ENCODE results near the gene EMC10.

Gene EMC10

DNA sequence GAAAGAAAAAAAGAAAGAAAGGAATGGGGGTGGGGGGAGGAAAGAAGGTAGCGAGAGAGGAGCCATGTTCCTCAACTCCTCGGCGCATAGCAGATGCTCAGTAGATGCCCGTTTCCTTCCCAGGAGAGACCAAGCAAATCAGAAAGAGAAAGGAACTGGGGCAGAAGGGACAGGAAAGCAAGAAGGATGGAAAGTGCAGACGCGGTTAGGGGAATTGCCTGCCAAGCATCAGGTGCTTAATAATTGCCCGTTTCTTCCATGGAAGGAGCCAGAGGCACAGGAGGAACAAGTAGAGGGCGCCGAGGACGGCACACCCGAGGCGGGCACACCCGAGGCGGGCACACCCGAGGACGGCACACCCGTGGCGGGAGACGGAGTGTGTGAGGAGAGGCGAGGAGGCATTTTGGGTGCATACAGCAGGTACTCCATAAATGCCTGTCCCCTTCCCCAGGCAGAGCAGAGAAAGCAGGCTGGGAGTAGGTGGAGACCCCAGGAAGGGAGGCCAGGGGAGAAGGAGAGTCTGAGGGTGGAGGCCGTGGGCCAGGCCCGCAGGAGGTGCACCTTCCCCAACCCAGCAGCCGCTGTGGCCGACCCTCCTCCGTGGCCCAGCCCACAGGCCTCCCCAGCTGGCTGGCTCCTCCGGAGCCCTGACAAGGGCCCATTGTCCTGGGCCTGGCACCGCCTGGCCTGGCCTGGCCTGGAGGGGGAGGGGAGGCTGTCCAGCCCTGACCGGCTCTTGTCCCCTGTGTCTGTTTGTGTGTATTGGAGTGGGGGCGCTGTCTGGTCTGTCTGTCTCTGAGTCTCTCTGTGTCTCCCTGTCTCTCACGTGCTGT, 20.1 kb downstream of the EMC10 start:
- DNase-seq (ENCODE audit: low read depth): no peak

DNA sequence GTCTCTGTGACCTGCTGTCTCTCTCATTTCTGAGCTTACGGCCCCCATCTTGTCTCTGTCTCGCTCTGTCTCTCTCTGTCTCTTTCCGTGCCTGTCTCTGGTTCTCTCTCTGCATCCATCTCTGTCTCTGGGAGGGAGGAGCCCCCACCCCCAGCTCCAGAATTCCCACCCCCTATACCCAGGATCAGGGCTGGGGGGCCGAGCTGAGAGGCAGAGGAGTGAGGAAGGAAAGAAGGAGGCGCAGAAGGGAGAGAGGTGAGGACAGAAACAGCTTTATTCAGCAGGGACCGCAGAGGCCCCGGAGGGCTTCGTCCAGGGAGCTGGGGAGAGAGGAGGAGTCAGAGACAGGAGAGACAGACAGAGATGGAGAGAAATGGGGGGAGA, 20.7 kb downstream of the EMC10 start:
- no peak for DNase-seq (ENCODE audit: low read depth)

DNA sequence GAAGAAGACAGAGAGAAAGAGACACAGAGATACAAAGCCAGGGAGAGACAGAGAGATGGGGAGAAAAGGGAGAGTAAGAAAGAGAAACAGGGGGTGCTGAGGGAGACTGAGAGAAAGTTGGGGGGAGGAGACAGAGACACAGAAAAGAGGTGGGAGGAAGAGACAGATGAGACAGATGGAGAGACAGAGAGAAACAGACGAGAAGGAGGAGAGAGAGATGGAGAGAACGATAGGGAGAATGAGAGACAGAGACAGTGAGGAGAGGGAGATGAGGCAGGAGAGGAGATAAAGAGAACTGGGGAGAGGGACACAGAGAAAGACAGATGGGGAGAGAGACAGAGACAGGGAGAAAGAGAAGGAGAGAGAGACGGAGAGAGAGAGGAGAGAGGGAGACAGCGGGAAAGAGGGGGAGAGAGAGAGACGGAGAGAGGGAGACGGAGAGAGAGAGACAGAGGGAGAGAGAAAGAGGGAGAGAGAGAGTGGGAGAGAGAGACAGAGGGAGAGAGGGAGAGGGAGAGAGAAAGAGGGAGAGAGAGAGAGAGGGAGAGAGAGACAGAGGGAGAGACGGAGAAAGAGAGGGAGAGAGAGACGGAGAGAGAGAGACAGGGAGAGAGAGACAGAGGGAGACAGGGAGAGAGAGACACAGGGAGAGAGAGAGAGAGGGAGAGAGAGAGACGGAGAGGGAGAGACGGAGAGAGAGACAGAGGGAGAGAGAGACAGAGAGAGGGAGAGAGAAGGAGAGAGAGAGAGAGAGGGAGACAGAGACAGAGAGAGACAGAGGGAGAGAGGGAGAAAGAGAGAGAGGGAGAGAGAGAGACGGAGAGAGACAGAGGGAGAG, 22.1 kb downstream of the EMC10 start:
- DNase-seq (ENCODE audit: low read depth): no peak

DNA sequence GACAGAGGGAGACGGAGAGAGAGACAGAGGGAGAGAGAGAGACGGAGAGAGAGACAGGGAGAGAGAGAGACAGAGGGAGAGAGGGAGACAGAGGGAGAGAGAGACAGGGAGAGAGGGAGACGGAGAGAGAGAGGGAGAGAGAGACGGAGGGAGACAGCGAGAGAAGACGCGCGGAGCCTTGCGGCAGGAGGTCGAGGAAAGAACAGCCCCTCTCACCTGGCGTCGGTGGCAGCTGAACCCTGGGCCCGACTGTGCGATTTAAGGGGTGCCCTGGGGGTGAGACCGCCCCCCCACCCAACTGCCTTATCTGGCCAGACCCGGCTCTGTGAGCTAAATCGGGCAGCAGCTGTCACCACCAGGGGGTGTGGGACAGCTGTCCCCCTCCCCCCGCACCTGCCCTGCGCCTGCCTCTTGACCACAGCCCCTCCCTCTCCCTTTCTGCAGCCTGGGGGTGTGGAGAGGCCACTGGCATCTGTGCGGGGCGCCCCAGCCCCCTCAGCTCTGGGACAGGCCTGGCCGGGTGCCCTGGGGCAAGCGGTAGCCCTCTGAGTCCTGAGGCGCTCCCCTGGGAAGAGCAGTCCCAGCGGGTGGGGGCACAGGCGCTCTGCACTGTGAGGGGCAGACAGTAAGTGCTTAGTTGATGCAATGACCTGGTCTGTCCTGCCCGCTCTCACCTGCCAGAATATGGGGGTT, 23.9 kb downstream of the EMC10 start:
- DNase-seq (ENCODE audit: low read depth): no peak

DNA sequence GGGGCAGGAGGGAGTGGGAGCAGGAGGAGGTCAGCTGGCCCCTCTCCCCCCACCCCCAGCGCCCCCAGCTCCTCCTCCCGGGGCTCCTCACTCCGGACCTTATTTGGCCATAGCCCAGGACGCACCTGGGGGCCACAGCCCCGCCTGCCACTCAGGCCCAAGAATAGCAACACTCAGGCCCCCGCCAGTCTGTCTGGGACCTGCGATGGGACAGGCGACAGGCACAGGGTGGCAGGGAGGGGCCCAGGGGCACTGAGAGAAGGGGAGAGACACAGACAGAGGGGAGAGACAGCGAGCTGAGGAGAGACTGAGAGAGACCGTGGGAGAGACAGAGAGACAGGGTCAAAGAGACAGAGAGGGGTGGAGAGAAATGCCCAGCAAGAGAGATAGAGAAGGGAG, 24.4 kb downstream of the EMC10 start:
- no peak for DNase-seq (ENCODE audit: low read depth)

DNA sequence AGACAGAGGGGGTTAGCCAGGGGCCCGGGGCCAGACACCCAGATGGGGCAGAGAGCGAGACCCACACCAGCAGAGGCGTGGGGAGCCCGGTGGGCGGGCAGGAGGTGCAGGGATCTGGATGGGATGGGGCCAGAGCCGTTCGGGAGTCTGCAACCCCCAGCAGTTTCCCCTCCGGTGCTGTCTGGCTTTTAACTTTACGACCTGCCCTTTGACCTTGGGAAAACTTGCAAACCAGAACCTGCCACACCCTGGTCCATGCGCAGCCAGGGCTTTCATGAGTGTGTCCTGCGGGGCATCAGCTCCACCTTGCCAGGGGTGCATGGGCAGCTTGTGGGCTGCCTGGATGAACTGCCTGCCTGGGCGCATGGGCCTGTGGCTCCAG, 24.9 kb downstream of the EMC10 start:
- DNase-seq (ENCODE audit: low read depth): no peak

DNA sequence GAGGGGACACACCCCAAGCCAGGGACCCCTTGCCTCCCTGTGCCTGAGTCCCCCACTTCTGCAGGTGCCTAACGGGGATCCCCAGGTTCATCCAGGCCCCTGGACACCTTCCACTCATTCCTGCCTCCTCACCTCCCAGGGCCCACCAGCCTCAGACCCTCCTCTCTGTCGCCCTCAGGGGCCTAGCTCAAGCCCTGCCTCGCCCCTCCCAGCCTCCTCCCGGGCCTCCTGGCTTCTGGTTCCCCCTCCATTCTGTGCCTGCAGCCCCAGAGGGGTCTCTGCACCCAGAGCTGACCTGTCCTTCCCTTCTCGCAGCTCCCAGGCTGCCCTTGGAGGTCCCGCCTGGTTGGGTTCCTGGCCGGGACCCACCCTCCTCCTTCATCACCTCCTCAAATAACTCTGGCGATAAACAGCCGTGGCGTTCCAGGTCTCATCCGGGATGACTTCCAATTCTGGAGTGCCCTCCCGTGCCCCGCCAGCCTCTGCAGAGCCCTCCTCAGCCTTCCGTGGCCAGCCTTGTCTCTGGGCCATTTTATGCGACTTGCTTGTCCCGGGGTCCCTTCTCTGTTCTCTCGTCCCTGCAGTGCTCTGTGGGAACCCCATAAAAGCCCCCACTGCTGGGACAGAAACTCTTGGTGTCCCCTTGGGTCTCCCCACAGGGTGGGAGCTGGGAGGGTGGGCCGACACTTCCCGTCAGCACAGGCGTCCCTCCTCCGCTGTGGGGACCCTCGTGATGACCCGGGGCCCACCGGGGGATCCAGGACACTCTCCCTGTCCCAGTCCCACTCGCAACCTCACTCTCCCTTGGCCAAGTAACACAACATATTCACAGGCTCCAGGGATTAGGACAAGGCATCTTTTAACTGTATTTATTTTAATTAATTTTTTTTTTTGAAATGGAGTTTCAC, 25.5 kb downstream of the EMC10 start:
- DNase-seq (ENCODE audit: low read depth): no peak

DNA sequence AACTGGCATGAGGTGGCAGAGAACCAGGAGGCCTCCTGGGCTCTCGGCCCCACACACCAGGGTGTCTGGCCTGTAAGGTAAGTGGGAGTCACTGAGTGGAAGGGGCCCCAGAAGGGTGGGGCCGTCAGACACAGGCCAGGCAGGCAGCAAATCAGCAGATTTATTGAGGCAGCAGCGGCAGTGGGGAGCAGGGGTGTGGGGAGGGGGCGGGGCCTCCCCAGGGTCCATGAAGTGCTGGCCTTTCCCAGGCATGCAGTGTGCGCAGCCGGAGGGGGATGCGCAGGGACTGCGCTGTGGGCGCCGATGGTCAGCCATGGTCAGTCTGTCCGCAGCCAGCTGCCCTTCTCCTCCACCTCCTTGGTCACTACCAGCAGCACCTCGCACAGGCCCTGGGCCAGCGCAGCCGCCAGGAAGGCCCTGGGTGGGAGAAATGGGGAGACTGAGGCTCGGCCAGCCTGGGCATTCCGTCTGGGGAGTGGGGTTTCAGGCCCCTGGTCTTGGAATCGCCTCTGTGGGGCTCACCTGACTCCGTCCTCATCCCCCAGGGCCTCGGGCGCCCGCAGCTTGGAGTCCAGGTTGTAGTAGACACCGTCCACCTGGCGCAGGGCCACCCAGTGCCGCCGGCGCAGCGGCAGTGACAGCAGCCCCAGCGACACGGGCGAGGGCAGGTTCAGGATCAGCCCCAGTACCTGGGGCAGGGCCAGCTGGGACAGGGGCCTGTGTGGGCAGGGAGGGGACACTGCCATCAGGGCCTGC, 29.7 kb downstream of the EMC10 start:
- DNase-seq (ENCODE audit: low read depth): no peak

DNA sequence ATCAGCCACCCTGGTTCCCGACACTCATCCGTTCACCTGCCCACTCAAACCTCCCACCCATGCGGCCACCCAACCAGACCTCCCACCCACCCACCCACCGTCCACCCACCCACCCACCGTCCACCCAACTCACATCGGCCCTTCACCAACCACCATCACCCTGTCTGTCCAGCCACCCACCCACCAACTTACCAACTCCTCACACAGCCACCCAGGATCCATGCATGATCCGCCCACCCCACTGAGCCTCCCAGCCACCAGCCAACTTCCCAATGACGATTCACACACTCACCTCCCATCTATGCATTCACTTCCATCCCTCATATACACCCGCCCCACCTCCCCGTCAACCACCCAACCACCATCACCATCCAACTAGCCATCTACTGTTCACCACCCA, 30.4 kb downstream of the EMC10 start:
- DNase-seq (ENCODE audit: low read depth): no peak

DNA sequence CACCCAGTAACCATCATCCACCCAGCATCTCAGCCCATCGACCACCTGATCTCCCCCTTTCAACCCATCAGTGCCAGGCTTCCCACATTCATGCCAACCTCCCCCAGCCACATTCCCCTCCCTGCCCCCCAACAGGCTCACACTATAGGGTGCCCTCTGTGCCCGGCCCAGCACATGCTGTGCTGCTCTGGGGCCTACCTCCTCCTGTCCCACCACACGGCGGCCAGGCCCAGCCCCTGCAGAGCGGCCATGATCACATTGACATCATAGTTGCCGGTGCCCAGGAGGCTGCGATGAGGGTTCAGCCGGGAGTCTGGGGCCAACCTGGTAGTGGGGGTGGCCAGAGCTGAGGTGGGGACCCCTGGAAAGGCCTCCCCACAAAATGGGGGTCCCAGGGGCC, 31.1 kb downstream of the EMC10 start:
- no peak for DNase-seq (ENCODE audit: low read depth)

DNA sequence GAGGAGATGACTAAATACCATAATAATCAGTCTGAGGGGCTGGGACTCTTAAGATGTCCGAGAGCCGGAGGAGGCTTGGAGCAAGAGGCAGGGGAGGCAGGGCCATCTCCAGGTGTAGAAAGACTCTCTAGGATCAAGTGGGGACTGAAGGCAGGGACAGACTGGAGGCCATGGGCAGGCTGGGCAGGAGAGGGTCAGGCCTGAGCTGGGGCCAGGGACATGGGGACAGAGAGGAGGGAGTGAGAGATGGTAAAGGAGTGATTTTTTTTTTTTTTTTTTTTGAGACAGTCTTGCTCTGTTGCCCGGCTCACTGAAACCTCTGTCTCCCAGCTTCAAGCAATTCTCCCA, 32.5 kb downstream of the EMC10 start:
- no peak for DNase-seq (ENCODE audit: low read depth)

DNA sequence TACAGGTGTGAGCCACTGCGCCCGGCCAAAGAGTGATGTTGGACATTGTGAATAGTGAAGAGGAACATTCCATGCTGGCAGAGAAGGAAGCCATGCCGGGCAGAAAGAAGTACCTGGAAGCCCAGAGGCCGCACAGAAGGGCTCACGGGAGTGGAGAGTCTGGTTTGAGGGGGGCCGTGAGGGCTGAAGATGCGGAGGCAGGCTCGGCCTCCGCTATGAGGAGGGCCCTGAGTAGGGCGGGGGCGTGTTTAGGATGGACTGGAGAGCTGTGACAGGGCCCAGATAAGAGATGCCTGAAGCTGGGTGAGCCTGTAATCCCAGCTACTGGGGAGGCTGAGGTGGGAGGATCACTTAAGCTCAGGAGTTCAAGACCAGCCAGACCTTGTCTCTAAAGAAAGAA, 33.1 kb downstream of the EMC10 start:
- no peak for DNase-seq (ENCODE audit: low read depth)

DNA sequence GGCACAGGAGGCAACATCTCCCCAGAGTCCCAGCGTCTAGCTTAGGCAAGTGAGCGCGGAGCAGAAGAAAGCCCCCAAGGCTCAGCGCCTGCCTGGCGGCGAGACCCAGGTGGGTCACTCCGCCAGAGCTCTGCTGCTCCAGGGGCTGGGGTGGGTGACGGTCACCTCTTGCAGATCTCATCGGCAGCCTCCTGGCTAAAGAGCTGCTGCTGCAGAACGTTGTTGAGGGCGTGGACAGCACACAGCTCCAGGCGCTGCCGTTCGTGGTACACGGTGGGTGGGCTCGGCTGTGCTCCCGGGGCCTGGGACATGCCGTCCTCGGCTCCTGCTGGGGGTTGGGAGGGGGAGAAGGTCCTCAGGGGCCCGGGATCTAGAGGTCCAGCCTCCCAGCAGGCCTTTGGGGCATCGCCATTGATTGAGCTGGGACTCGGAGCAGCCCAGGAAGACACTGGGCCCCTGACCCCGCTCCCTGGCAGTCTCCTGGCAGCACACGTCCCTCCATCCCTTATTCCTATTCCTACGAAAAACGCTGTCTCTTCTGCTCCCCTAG, 33.9 kb downstream of the EMC10 start:
- DNase-seq (ENCODE audit: low read depth): no peak

DNA sequence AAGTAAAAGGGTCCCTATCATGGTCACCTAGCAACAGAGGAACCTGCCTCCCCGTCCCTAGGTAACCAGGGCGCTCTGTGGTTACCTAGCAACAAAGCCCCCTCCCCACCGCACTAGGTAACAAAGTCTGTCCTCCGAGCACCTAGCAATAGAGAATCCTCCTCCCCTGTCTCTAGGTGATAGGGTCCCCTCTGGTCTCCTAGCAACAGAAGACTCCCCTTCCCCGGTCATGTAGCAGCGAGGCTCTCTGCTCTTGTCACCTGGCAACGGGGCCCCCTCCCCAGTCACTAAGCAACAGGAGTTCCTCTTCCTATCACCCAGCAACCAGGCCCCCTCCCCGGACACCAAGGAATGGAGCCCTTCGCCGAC, 34.4 kb downstream of the EMC10 start:
- DNase-seq (ENCODE audit: low read depth): no peak

DNA sequence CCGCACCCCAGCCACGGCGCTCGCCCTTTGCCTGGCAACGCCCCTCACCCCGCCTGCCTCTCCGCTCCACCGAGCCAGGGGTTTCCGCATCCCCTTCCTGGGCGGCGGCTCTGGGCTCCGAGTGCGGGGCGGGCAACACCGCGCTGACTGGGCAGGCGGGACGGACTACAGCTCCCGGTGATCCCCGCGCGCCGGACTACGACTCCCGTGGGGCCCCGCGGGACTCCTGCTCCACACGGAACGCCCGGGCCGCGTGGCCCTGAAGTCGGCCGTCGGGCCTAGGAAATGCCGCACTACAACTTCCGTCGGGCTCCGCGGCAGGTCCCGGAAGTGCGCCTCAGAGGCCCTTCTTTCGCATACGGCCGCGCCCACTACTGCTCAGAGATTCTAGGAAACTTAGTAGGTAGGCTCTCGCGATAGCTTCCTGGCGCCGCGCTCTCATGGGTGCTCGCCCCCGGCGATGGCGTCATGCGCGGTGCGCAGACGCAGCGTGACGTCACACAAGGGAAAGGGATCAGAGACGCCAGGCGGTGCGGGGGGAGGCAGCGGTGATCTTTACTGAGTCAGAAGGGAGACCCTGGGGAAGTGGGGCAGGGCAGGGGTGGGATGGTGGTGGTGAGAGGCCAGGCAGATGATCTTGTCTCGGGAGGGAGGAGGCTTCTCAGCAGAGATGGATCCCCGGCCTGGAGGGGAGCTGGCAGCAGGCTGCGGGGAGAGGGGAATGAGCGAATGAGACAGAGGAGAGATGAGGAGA, 34.9 kb downstream of the EMC10 start, which contains the start of gene JOSD2:
Gene JOSD2, minus strand, starts transcription at position 123 of the 754 bp plus-strand sequence. CDS start 760 bp downstream, outside the sequence.
- DNase-seq (ENCODE audit: low read depth): peak; percentile 96

DNA sequence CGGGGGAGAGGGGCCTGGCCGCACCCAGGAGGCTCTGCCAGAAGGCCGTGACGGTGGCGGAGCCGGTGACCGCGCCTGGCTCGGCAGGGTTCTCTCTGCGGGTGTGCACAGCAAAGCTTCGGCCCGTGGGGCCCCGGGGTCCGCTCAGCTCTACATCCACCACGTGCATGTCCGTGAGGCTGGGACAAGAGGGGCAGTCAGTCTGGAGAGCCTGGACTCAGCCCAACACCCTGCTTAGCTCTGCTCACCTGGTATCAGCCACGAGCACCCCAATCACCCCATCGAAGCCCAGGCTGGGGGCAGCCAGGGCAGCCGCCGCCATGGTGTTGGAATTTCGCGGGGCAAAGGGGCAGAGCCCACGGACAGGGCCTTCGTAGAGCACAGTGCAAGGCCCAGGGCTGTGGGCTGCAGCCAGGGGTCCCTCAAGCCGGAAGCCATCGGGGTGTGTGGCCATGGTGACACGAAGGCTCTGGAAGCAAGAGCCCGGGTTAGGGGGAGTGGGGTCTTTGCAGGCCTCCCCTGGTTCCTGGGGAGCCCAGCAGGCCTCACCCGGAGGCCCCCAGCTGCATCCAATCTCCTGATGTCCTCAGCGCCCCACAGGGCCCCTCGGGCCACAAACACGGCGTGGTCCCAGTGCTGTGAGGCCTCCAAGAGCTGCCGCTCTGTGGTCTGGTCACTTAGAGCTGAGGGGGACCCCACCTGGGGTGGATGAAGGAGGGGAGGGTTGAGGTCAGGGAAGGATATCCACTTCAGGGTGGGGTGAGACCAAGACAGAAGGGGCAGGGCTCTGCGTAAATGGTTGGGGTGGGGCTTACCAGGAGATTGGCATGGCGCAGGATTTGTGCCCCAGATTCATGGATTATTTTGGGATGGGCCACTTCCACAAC, 36.0 kb downstream of the EMC10 start:
- no peak for DNase-seq (ENCODE audit: low read depth)

DNA sequence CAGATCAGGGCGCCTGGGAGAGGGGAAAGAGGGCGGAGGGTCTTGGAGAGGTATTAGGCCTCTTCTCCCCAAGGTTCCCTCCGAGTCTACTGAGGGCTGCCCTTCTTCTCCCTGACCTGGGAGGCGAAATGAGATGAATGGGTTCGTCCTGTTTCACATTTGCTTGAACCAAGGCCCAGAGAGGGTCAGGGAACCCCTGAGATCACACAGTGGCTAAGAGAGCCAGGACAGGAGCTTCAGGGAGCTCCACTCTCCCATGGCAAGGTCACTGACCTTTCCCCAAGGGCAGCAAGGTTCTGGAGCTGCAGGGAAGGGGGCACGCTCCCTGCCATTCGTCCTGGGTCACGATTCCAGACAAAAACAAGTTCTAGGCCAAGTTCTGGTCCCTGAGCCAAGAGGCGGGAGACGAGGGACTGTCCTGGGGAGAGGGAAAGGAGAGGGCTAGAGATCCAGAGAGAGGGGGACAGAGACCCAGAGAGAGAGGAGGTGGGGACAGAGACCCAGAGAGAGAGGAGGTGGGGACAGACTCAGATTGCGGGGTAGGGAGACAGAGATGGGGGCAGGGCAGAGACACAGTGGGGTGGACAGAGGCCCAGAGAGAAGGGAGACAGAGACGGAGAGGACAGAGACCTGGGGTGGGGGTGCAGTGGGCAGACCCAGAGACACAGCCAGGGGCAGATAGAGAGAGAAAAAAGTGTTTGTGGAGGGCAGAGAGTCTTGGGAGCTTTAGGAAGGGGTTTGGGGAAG, 36.9 kb downstream of the EMC10 start:
- no peak for DNase-seq (ENCODE audit: low read depth)

DNA sequence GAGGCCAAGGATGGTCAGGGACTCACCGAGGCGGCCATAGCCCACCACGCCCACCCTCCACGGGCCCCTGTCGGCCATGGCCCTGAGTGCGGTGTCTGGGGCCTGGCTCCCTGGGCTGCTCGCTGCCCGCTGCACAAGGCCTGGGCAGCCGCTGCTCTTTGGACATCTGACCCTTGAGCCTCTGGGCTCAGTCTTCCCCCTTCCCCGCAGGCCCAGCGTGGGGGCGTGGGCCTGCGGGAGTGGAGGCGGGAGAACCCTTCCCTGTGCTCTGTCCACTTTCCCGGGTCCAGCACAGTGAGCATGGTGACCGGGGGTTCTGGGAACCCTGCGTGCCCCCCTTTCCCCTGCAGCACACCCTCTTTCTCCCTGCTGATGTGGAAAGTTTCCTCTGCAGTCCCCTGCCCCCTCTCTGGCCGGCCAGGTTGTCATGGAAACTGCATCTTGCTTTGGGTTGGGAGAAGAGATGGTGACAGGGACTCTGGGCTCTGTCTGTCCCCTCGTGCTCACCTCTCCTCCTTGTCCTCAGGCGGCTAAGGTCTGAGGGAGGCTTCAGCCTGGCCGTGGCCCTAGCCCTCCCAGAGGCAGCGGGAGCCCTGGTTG, 37.5 kb downstream of the EMC10 start, which contains the start of gene ASPDH:
Gene ASPDH, minus strand, starts transcription at position 168 of the 600 bp plus-strand sequence. Its CDS starts 90 bp downstream, at position 78.
- DNase-seq (ENCODE audit: low read depth): no peak

Data from stimulated activated CD8-positive, alpha-beta memory T cell treated with anti-CD3 and anti-CD28 coated beads, Interleukin-12 subunit alpha, Interleukin-12 subunit beta, amount 100 ng/mL, for 4 hours (primary cell).